ENCODE data around the gene PSMD13.
A peak's percentile ranks its signal among the peaks of the same experiment; 100 is the strongest.

PSMD13 gene

DNA sequence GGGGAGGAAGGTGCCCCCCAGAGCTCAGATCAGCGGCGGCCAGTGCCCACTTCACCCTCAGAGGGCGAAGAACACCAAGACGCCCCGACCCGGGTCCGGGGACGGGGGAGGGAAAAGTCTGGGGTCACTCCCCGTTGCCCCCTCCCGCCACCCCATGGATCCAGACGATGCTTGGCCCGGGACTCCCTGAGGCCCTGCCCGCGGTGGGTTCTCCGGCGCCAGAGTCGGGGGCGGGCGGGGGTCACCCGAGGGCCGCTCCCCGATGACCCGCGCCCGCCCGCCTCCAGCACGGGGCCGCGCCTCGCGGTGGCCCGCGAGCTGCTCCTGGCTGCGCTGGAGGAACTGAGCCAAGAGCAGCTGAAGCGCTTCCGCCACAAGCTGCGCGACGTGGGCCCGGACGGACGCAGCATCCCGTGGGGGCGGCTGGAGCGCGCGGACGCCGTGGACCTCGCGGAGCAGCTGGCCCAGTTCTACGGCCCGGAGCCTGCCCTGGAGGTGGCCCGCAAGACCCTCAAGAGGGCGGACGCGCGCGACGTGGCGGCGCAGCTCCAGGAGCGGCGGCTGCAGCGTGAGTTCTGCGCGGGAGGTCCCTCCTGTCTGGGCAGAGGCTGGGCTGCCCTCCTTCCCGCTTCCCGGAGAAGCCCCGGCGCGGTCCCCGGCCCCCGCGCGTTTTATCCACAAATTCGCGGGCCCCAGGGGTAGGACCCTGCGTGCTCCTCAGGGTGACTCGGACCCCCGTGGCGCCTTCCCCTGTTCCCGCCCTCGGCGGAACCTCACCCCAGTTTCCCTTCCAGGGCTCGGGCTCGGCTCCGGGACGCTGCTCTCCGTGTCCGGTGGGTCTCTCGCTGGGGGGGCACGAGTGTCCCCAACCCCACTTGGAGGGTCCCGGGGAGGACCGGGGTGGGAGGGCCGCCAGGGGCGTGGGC, 42.5 kb downstream of the PSMD13 start:
- no peak for DNase-seq

DNA sequence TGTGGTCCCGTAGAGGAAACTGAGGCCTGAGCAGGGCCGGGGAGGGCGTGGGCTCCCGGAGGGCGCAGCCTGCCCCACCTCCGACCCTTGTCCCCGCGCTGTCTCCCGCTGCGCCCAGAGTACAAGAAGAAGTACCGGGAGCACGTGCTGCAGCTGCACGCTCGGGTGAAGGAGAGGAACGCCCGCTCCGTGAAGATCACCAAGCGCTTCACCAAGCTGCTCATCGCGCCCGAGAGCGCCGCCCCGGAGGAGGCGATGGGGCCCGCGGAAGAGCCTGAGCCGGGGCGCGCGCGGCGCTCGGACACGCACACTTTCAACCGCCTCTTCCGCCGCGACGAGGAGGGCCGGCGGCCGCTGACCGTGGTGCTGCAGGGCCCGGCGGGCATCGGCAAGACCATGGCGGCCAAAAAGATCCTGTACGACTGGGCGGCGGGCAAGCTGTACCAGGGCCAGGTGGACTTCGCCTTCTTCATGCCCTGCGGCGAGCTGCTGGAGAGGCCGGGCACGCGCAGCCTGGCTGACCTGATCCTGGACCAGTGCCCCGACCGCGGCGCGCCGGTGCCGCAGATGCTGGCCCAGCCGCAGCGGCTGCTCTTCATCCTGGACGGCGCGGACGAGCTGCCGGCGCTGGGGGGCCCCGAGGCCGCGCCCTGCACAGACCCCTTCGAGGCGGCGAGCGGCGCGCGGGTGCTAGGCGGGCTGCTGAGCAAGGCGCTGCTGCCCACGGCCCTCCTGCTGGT, 43.4 kb downstream of the PSMD13 start:
- DNase-seq = peak; percentile 69

DNA sequence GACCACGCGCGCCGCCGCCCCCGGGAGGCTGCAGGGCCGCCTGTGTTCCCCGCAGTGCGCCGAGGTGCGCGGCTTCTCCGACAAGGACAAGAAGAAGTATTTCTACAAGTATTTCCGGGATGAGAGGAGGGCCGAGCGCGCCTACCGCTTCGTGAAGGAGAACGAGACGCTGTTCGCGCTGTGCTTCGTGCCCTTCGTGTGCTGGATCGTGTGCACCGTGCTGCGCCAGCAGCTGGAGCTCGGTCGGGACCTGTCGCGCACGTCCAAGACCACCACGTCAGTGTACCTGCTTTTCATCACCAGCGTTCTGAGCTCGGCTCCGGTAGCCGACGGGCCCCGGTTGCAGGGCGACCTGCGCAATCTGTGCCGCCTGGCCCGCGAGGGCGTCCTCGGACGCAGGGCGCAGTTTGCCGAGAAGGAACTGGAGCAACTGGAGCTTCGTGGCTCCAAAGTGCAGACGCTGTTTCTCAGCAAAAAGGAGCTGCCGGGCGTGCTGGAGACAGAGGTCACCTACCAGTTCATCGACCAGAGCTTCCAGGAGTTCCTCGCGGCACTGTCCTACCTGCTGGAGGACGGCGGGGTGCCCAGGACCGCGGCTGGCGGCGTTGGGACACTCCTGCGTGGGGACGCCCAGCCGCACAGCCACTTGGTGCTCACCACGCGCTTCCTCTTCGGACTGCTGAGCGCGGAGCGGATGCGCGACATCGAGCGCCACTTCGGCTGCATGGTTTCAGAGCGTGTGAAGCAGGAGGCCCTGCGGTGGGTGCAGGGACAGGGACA, 44.1 kb downstream of the PSMD13 start:
- peak; percentile 57 for DNase-seq

DNA sequence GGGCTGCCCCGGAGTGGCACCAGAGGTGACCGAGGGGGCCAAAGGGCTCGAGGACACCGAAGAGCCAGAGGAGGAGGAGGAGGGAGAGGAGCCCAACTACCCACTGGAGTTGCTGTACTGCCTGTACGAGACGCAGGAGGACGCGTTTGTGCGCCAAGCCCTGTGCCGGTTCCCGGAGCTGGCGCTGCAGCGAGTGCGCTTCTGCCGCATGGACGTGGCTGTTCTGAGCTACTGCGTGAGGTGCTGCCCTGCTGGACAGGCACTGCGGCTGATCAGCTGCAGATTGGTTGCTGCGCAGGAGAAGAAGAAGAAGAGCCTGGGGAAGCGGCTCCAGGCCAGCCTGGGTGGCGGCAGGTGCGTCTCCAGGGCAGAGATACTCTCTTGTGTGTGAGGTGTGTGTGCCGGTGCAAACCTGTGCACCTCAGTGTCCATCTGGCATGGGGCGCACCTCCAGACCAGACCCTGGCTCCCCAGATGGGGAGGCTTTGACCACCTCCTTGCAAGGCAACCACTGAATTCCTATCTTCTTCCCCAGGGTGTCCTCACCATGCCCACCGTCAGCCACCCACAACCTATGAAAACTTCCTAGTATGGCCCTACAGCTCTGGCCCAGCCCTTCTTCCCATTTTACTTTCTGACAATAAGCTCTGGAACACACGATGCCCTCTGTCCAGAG, 44.8 kb downstream of the PSMD13 start:
- DNase-seq = peak; percentile 49

DNA sequence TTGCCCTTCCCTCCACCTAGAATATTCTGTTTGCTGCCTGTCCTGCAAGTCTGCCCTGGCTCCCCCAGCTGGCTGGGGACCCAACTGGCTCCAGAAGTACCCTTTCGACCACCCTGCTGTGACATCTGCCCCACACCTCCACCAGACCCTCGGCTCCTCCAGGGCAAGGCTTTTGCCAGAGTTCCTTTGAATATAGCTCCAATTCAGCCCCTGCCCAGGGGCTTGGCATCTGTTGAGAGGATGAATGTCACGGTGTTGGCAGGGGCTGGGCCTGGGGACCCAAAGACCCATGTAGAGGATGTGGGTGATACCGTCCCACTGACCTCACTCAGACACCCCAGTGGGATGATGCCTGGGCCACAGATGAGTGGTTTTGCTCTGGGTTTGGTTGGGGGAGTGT, 45.4 kb downstream of the PSMD13 start:
- peak; percentile 2 for DNase-seq

DNA sequence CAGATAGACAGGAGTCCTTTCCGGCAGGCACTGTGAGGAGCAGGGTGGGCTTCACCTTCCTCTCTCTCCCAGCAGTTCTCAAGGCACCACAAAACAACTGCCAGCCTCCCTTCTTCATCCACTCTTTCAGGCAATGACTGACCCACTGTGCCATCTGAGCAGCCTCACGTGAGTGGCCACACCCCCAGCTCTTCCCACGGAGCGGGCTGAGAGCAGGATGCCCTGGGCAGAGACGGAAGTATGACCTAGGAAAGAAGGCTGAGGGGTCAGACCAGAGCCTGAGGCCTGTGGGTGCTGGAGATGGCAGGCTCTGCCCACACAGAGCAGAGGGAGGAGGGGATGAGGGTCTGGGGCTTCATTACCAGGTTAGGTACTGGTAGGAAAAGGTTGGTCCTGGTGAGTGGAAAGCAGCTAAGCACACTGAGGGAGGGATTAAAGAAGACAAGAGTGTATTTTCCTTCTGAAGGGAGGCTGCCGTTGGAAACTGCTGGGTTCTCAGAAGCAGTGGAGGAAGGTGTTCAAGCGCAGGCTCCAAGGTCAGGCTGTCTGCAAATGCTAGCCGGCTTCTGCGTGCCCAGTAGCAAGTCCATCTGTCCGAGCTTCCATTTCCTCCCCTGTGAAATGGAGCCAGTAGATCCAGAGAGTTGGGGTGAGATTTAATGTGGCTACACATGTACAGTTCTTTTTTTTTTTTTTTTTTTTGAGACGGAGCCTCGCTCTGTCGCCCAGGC, 46.0 kb downstream of the PSMD13 start:
- DNase-seq = peak; percentile 4

DNA sequence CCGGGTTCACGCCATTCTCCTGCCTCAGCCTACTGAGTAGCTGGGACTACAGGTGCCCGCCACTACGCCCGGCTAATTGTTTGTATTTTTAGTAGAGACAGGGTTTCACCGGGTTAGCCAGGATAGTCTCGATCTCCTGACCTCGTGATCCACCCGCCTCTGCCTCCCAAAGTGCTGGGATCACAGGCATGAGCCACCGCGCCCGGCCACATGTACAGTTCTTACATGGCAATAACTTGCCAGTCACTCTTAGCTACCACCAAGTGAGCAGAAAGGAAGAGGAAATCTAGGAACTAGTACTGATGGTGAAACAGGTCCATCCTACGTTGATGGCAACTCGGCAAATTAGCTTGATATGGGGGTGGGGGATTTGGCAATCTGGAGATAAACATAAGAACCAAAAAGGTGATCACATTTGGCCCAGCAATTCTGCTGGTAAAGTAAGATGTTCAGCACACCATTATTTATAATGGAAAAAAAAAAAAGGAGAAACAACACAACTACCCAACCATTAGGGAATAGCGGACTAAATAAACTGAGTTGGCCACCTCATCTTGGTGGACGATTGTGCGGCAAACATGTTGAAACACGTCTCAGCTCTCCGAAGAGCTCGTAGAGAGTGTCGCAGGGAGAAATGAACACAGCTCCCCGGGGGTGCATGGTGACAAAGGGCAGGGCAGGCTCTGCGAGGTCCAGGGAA, 46.8 kb downstream of the PSMD13 start:
- peak; percentile 2 for DNase-seq

DNA sequence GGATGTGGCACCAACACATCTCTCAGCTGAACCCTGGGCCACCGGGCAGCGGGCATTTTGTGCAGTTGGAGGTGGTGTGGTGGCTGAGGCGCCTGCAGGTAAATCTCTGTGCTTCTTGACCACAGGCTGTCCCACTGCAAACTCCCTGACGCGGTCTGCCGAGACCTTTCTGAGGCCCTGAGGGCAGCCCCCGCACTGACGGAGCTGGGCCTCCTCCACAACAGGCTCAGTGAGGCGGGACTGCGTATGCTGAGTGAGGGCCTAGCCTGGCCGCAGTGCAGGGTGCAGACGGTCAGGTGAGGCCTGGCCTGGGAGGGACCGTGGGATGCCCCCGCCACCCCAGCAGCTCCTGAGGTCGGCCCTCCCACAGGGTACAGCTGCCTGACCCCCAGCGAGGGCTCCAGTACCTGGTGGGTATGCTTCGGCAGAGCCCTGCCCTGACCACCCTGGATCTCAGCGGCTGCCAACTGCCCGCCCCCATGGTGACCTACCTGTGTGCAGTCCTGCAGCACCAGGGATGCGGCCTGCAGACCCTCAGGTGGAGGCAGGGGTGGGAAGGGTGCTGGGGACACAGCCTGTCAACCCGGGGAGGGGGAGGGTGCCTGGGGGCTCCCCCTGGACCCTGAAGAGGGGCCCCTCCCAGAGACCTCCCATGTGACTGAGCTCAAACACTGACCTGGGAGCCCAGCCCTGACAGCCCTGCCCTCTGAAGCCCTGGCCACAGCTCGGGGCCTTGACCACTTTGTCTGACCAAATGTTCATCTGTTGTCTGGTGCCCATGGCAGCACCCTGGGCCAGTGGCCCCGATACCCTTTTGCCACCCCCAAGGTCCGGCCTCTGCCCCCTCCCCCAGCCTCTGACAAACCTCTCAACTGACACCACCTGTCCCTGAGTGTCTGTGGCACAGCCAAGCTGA, 47.6 kb downstream of the PSMD13 start:
- DNase-seq = peak; percentile 2

DNA sequence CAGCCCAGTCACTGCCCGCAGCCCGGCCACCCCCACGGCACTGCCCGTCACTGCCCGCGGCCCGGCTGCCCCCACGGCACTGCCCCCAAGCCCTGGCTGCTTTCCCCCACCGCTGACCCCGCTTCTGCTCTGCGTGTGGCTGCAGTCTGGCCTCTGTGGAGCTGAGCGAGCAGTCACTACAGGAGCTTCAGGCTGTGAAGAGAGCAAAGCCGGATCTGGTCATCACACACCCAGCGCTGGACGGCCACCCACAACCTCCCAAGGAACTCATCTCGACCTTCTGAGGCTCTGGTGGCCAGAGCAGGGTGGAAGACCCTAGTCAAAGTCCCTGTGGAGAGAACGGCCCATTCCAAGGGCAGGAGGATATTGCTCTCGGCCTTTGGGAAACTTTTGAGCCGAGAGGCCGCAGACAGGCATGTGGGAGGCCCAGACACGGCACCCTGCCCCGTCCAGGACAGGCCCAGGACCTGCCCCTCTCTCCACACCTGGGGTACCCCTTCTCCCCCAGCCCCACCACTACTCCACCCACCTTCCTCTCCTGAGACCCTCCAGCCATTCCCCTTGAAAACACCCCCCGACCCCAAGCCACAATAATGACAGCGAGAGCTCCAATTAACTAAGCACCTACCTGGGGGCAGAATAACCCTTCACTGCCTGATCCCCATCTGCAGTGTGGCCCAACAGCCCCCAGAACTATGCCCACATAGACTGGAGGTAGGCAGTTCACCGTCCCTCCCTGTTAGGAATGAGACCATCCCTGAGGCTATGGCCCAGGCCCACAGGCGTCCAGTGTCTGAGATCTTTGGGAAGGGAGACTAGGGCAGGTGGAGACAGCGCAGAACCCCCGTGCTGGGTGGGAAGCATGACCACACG, 48.5 kb downstream of the PSMD13 start:
- DNase-seq = no peak

DNA sequence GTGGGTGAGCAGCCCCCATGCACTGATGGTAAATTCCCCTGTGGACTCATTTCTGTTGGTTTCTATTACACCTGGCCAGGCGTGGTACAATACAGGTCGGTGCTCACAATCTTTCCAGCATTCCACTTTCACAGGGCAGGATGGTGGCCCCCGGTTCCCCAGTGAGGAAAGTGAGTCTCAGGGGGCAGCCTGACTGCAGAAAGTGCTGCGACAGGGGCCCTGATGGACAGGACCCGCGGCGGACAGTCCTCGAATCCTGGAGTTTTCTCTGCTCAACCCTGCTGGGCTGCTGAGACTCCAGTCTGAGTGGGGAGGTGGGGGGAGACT, 49.1 kb downstream of the PSMD13 start:
- DNase-seq = no peak

DNA sequence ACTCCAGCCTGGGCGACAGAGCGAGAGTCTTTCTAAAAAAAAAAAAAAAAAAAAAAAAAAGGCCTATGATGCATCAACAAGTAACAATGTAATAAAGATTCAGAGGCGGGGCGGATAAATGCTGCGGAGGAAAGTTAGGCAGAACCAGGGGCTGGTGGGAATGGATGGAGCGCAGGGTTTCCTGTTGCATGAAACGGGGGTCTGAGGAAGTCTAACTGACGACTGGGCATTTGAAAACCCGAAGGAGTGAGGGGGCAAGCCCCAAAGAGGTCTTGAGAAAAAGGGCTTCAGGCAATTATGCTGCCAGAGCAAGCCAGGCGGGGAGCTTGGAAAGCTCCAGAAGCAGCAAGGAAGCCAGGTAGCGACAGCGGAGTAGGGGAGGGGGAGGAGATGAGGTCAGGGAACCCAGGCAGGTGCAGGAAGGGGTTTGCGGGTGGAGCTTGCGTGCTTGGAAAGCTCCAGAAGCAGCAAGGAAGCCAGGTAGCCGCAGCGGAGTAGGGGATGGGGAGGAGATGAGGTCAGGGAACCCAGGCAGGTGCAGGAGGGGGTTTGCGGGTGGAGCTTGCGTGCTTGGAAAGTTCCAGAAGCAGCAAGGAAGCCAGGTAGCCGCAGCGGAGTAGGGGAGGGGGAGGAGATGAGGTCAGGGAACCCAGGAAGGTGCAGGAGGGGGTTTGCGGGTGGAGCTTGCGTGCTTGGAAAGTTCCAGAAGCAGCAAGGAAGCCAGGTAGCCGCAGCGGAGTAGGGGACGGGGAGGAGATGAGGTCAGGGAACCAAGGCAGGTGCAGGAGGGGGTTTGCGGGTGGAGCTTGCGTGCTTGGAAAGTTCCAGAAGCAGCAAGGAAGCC, 50.4 kb downstream of the PSMD13 start:
- DNase-seq = peak; percentile 45

DNA sequence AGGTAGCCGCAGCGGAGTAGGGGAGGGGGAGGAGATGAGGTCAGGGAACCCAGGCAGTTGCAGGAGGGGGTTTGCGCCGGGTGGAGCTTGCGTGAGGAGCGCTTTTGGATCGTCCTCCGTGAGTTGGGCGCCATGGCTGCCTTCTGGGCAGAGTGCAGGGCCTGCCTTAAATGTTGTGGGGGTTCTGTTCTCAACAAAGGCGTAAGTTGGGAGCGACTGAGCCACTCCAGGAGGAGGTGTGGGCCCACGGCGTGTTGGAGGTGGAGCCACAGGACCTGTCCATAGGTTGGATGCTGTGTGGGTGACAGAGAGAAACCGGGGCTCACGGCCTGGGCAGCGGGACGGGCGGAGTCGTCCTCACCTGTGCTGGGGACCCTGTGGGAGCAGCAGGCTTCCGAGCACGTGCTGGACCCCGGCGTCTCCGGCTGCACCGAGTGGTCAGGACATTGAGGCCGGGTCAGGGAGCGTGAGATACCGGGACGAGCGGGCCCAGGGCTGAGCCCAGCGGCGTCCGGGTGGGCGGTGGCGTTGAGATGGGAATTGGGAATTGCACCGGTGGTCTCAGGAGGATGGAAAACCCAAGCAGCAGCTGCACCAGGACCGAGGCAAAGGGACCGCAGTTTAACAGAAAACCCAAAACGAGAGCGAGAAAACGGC, 51.2 kb downstream of the PSMD13 start:
- DNase-seq = peak; percentile 63

DNA sequence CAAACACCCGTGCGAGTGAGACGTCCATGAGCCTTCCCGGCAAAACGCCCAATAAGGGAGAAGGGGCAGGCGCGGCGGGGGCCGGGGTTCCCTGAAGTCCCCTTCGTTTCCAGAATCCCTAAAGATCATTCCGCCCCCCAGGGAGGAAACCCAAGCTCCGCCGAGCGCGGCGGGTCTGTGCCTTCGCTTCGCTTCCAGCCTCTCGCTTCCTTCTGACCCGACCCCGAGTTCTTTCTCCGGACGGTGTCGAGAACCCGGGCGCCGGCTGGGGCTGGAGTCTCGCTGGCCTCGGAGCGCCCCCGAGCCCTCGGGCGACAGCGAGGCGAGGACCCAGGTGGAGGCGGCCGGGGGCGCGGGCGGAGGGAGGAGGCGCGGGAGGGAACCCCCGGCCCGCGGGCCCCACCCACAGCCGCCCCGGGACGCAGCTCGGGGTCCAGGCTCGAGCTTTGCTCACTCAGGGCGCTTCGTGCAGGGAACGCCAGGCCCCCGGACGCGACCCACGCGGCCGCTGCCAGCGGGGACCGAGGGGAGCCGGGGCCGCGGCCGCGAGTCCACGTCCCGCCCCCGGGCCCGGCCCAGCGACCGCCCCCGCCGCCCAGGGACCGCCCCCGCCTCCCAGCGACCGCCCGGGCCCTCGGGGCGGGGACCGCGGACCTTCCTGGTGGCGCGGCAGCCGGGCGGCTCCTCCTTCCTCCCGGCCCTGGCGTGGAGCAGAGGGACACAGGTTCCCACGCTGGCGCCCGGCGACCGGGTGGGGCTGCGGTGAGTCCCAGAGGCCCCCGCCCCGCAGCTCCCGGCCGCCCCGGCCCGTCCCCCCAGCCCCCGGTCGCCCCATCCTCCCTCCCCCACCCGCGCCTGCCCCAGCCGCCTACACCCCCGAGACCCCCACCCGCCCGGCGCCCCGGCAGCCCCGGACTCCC, 52.0 kb downstream of the PSMD13 start, which contains the start of gene PGGHG:
Gene PGGHG, plus strand, starts transcription at position 649 of the 920 bp plus-strand sequence. CDS start 691 bp downstream, outside the sequence.
- peak; percentile 47 for DNase-seq

DNA sequence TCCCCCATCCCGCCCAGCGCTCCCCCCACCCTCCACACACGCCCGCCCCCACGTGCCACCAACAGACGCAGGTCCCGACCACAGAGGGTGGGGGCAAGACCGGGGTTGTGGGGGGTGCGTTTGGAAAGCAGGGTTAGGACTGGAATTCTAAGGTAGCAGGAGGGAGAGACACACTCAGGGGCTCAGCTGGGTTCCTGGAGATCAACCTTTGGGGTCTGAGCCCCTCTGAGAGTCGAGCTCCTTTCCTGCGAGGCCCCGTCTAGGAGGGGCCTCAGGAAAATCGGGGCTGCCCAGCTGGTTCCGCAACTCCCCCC, 52.6 kb downstream of the PSMD13 start:
- DNase-seq = peak; percentile 28

DNA sequence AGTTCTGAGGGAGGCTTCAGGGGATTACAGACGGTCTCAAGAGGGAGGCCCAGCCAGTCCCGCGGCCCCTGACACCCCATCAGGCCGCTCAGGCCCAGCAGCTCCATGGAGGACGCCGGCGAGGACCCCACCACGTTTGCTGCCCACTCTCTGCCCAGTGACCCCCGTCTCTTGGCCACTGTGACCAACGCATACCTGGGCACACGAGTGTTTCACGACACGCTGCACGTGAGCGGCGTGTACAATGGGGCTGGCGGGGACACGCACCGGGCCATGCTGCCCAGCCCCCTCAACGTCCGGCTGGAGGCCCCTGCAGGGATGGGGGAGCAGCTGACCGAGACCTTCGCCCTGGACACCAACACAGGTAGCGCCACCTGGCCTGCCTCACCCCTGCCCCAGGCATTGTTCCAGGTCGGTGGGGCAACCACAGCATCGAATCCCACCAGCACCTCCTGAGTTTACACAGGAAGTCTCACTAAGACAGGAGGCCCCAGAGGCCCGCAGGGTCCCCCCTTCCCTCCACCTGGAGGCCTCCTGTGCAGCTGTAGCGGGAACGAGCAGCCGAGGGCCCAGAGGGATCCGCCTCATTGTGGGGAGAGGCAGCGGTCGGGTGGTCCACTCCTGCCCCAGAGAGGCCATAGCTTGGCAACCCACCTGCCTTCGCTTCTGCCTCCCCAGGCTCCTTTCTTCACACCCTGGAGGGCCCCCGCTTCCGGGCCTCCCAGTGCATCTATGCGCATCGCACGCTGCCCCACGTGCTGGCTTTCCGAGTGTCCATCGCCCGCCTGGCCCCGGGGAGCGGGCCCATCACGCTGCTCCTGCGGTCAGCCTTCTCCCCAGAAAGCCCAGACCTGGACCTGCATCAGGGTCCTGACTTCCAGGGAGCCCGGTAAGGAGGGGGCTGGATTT, 53.2 kb downstream of the PSMD13 start:
- no peak for DNase-seq

Measured in activated CD4-positive, alpha-beta T cell treated with anti-CD3 and anti-CD28 coated beads for 48 hours (primary cell).